Measurements from ENCODE around the gene VDR.

The VDR gene

GRCh38 chr12:47891356-47891755, 13.4 kb downstream of the VDR start:
- no peak for DNase-seq

GRCh38 chr12:47889040-47889439, 15.8 kb downstream of the VDR start:
- DNase-seq: no peak

DNA sequence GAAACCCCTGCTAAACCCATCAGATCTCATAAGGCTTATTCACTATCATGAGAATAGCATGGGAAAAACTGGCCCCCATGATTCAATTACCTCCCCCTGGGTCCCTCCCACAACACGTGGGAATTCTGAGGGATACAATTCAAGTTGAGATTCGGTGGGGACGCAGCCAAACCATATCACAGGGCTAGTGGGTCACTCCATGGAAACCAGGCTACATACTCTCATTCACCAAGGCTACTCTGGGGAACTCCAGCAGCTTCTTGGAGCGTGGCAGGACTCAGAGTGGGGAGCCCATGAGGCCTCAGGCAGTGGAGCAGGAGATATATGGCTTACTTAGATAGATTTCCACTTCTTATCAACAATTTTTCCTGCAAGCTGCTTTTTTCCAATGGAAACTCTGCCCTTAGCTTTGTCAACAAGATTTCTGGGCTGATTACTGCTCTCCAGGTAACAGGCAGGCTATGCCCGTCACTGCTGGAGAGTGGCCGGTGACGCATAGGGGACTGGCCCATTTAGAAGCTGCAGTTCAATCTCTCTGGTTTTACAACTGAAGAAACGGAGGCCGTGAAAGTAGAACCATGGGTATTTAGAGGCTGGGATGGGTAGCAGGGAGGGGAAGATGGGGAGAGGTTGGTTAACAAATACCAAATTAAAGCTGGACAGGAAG, 16.5 kb downstream of the VDR start:
- DNase-seq: no peak

GRCh38 chr12:47887529-47887928, 17.3 kb downstream of the VDR start:
- DNase-seq: no peak

DNA sequence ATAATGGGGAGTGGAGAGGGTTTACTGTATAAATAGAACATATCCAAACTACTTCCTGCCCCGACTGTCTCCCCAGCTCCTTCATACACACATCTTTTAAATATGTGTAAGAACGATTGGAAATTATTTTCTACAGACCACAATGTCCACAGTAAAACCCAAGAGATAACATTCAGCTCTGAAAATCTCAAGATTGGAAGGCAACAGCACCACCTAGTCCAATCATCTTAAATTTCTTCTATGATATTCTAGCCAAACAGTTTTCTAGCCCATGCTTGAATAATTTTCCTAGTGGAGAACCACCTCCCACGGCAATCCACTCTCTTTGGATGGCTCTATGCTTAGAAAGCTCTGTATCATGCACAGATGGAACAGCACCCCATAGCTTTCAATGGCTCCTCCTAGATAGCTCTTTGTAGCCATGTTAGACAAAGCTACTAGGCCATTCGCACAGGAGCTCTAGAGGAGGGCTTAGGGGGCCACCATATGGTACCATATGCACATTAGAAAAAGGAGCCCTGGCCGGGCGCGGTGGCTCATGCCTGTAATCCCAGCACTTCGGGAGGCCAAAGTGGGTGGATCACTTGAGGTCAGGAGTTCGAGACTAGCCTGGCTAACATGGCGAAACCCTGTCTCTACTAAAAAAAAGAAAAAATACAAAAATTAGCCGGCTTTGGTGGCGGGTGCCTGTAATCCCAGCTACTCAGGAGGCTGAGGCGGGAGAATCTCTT, 18.1 kb downstream of the VDR start:
- DNase-seq: no peak

DNA sequence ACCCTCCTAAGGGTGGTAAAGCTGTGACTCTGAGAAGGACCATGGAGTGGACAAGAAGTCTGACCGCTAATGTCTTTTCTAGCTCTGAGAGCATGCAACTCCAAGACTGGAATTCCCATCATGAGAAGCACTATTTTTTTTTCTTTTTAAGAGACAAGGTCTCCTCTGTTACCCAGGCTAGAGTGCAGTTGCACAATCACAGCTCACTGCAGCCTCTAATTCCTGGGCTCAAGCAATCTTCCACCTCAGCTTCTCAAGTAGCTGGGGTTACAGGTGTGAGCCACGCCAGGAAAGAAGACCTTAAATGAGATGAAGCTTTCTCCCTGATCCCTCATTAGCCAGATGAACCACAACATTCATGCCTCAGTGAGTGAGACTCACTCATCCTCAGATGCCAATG, 19.2 kb downstream of the VDR start:
- no peak for DNase-seq

- no peak for DNase-seq
These were observed 19.7 kb downstream of the VDR start for GRCh38 chr12:47885012-47885501.

- no peak for DNase-seq
These were observed 20.3 kb downstream of the VDR start for GRCh38 chr12:47884501-47884900.

DNA sequence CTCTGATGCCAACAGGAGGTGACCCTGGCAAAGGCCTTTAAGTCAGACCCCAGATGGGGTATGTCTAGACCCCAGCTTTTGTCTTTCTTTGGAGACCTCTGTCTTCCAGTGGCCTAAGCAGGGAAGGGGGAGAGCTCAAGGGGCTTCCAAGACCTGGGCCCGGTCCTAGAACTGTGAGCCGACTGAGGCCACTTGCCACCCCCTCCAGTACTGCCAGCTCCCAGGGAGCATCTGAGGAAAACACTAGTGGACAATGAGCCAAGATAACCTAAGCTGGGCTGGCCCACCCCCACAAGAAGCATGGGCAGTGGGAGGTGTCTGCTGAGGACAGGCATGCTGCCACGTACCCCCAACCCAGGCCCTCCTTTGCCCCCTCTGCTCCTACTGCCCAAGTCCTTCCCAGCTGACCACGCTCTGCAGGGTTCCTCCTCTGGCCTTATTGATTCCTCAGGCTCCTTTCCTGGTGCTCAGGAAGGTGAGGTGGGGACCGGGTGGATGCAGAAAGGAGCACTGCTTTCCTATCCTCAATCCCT, 21.1 kb downstream of the VDR start:
- no peak for DNase-seq

GRCh38 chr12:47882781-47883546, 21.8 kb downstream of the VDR start:
- DNase-seq: no peak

DNA sequence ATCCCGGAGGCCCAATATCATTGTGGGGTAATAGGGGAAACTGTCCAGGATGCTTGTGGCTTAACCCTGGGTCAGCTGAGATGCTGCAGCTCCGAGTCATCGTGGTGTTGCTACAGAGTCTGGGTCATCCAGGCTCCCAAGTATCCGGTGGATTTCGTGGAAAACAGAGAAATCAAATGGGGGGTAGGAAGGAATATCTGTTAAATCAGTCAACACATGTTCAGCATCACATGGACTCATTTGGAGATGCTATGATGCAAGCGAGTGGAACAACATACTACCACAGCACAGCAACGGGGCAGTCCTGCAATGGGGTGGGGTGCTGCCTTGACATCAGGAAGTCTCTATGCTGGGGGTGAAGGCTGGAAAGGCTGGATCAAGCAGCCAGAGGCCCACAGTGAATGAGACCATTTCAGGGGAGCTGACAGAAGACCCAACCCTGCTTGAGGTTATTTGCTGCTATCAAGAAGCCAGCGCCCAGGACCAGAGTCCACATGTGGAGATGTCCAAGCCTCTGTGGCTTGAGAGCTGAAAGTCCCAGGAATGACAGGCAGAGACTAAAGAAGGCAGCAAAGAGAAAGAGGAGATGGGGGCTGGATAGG, 22.9 kb downstream of the VDR start:
- DNase-seq: no peak

- no peak for DNase-seq
These were observed 23.7 kb downstream of the VDR start for GRCh38 chr12:47881051-47881450.

GRCh38 chr12:47878918-47879481, 25.8 kb downstream of the VDR start:
- no peak for DNase-seq

- DNase-seq: no peak
These were observed 26.4 kb downstream of the VDR start for GRCh38 chr12:47878293-47878917.

DNA sequence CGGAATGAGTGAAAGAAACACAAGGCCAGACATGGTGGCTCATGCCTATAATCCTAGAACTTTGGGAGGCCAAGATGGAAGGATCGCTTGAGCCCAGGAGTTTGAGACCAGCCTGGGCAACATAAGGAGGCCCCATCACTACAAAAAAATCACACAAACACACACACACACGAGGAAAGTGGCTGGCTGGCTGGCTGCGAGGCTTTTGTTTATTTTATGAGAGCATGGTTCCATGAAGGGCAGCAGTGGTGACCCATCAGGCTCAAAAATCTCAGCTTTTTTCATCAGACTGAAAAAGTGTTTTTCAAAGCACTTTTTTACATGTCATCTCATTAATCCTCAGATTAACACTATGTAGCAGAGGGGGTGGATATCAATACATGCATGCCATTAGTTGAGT, 27.7 kb downstream of the VDR start:
- DNase-seq: no peak

- DNase-seq: no peak
These were observed 28.3 kb downstream of the VDR start for GRCh38 chr12:47876440-47876960.

GRCh38 chr12:47875746-47876439, 28.9 kb downstream of the VDR start:
- DNase-seq: no peak

DNA sequence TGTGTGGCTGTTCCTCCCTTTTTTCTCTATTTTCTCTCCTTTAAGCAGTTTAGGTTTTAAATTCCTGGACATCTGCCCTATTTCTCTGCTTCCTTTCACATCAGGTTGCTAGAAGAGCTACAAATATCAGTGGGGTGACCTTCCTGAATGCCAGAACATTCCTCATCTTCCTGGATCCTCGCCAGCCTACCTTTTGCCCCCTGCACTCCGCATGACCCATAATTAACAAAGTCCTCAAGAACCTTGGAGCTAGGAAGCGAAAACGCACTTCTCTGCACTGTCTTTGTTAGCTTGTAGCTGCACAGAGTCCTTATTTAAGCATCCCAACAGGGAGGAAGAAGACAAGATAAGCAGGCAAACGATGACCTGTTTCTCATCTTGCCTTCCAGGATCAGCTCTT, 30.5 kb downstream of the VDR start:
- DNase-seq: no peak

DNA sequence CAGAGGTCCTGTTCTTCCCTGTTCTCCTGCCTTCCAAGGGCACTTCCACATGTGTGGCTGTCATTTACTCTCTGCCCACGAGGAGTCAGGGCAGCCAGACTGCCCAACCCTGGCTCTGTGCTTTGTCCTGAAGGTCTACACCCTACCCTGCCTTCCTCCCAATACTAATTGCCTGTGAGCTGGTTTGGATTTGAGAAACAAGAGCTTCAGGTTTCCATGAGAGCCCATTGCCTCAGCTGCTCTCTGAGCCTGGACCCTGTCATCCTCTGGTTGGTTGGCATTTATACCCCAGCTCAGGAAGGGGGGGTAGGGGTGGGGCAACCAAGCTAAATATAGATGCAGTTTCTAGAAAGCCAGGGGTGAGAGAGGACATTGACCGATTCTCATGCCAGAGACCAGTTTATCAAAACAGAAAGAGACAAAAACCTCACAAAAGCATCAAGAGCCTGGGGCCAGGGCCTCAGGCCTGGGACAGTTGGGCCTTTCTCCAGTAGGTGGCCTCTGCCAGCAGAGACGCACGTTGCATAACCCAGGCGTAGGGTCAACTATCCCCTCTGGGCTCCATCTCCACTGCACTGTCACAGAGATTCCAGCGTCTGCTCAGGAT, 34.5 kb downstream of the VDR start:
- DNase-seq: no peak

GRCh38 chr12:47868552-47869031, 36.2 kb downstream of the VDR start:
- no peak for DNase-seq

DNA sequence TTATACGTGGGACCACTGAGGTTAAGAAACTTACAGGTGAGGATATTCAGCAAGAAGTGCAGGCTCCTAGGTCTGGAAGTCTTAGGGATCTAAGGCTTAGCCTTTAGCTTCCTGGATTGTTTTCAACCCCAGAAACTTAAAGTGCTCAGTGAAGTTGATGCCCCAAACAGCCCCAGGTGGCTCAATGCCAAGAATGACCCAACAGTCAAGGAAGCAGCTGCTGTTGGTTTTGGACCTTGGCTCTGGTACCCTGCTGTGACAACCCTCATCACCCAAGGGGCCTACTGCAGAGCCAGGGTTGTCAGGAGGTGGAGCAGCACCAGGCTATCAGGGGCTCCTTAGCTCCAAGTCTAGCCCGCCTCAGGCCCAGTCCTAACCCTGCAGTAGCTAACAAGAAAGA, 36.8 kb downstream of the VDR start:
- no peak for DNase-seq
